Natural killer cell treated with Interleukin-12 subunit alpha and Interleukin-12 subunit beta and Interleukin-15 and Interleukin-18, amount 100 ng/mL, for 72 hours (primary cell): Measurements from ENCODE around the gene ALLC. TPM values are rescaled to one million over a fixed set of nuclear protein-coding genes. Genes with fewer than 3 reads are reported as not detected.
A peak's percentile ranks its signal among the peaks of the same experiment; 100 is the strongest.
"Not testable (repeated sequence)": the region's sequence is repeated elsewhere in the genome, so short reads cannot be mapped to it uniquely, and the experiment has no call there.

Experiments used
- ATAC-seq, 2 donors: fragments of 150-1000 bp; cut with Tn5 transposase in 1 of 2; sonication (Bioruptor Pico), chemical (Tn5 transposase) in 1 of 2; 2 replicates each; pipeline ENCODE4 v1.10.0; 2021
- DNase-seq: peaks from one replicate; pipeline ENCODE4 v3.0.0; 2022; ENCODE audit warnings: low spot score
- H3K27ac Mint-ChIP-seq, 2 donors: 1 replicate in 1 of 2; 2 replicates in 1 of 2; pipeline ENCODE4 v1.8.0; 2022; ENCODE audit warnings: mixed read lengths in 2 of 2, mild to moderate bottlenecking in 1 of 2, moderate library complexity in 1 of 2
- H3K27me3 Mint-ChIP-seq, 2 donors: 1 replicate in 1 of 2; 2 replicates in 1 of 2; pipeline ENCODE4 v1.8.0; 2022; ENCODE audit warnings: mixed read lengths in 2 of 2
- H3K36me3 Mint-ChIP-seq: one replicate; pipeline ENCODE4 v1.8.0; 2022; ENCODE audit warnings: mixed read lengths
- H3K4me1 Mint-ChIP-seq, 2 donors: 1 replicate in 1 of 2; 2 replicates in 1 of 2; pipeline ENCODE4 v1.8.0; 2022; ENCODE audit warnings: low read depth in 2 of 2, mixed read lengths in 2 of 2, mild to moderate bottlenecking in 1 of 2
- H3K4me3 Mint-ChIP-seq: one replicate; pipeline ENCODE4 v1.8.0; 2022; ENCODE audit warnings: mixed read lengths
- H3K9me3 Mint-ChIP-seq: 2 replicates; pipeline ENCODE4 v1.8.0; 2022; ENCODE audit warnings: mixed read lengths
- total RNA-seq, 2 donors: library from RNA; stranded (reverse); gene quantifications; one replicate each; pipeline ENCODE4 v1.2.3, GENCODE V29; 2022

The ALLC gene
- total RNA-seq, 2 donors from 2014 or later: not detected

GRCh38 chr2:3631161-3631850 lies 26.7 kb upstream of the ALLC start:
- Mint-ChIP-seq H3K27ac (no peak overlapping the region), H3K36me3 (no peaks in the 10 kb centered on the region), H3K4me3 (no peak overlapping the region), H3K9me3 (no peaks in the 10 kb centered on the region), H3K4me1 (no peaks in the 10 kb centered on the region), H3K27me3 (peaks cover 0 to 7% of the 10 kb centered on the region in 2 donors)
- peak in 1 of 2 donors; percentile 18 for ATAC-seq
- peak; percentile 26 for DNase-seq

GRCh38 chr2:3631851-3632659 lies 25.9 kb upstream of the ALLC start:
- ATAC-seq: no peak
- DNase-seq: peak; percentile 39
- H3K36me3 Mint-ChIP-seq: no peaks in the 10 kb centered on the region
- no peaks in the 10 kb centered on the region for H3K4me1 Mint-ChIP-seq
- no peak overlapping the region for H3K27ac Mint-ChIP-seq
- H3K9me3 Mint-ChIP-seq: no peaks in the 10 kb centered on the region
- no peak overlapping the region for H3K4me3 Mint-ChIP-seq
- peaks cover 0 to 7% of the 10 kb centered on the region in 2 donors for H3K27me3 Mint-ChIP-seq

GRCh38 chr2:3633089-3633981 lies 24.7 kb upstream of the ALLC start:
- ATAC-seq (no peak), DNase-seq (peak; percentile 16)
- no peaks in the 10 kb centered on the region for H3K4me1 Mint-ChIP-seq
- no peak overlapping the region for H3K27ac Mint-ChIP-seq
- H3K27me3 Mint-ChIP-seq: no peaks in the 10 kb centered on the region
- H3K4me3 Mint-ChIP-seq: no peak overlapping the region
- H3K9me3 Mint-ChIP-seq: no peaks in the 10 kb centered on the region
- no peaks in the 10 kb centered on the region for H3K36me3 Mint-ChIP-seq

- Mint-ChIP-seq H3K9me3 (no peaks in the 10 kb centered on the region), H3K27ac (no peak overlapping the region), H3K4me3 (no peak overlapping the region), H3K27me3 (no peaks in the 10 kb centered on the region), H3K4me1 (no peaks in the 10 kb centered on the region), H3K36me3 (no peaks in the 10 kb centered on the region)
- ATAC-seq: no peak
- DNase-seq: no peak
These were observed 23.9 kb upstream of the ALLC start for GRCh38 chr2:3633982-3634595.

GRCh38 chr2:3634596-3635121 lies 23.3 kb upstream of the ALLC start:
- Mint-ChIP-seq H3K4me3 (no peak overlapping the region), H3K36me3 (no peaks in the 10 kb centered on the region), H3K27ac (no peak overlapping the region), H3K4me1 (no peaks in the 10 kb centered on the region), H3K9me3 (no peaks in the 10 kb centered on the region), H3K27me3 (no peaks in the 10 kb centered on the region)
- DNase-seq: peak; percentile 38
- no peak for ATAC-seq

- Mint-ChIP-seq H3K36me3 (no peaks in the 10 kb centered on the region), H3K4me1 (no peaks in the 10 kb centered on the region), H3K9me3 (no peaks in the 10 kb centered on the region), H3K4me3 (no peak overlapping the region), H3K27me3 (no peaks in the 10 kb centered on the region), H3K27ac (no peak overlapping the region)
- ATAC-seq: no peak
- DNase-seq: no peak
These were observed 22.6 kb upstream of the ALLC start for GRCh38 chr2:3635171-3635974.

- H3K27me3 Mint-ChIP-seq, H3K27ac Mint-ChIP-seq, H3K4me1 Mint-ChIP-seq, H3K4me3 Mint-ChIP-seq, H3K36me3 Mint-ChIP-seq, DNase-seq, ATAC-seq, H3K9me3 Mint-ChIP-seq: not testable (repeated sequence)
These were observed 22.0 kb upstream of the ALLC start for GRCh38 chr2:3635975-3636327.

GRCh38 chr2:3636586-3637310 lies 21.3 kb upstream of the ALLC start:
- ATAC-seq (no peak), DNase-seq (peak; percentile 55)
- Mint-ChIP-seq H3K27me3 (no peaks in the 10 kb centered on the region), H3K4me1 (no peaks in the 10 kb centered on the region), H3K9me3 (no peaks in the 10 kb centered on the region), H3K27ac (no peak overlapping the region), H3K36me3 (no peaks in the 10 kb centered on the region), H3K4me3 (no peak overlapping the region)

GRCh38 chr2:3637311-3637675 lies 20.7 kb upstream of the ALLC start:
- DNase-seq (no peak), ATAC-seq (no peak)
- no peaks in the 10 kb centered on the region for H3K36me3 Mint-ChIP-seq
- H3K4me1 Mint-ChIP-seq: no peaks in the 10 kb centered on the region
- H3K4me3 Mint-ChIP-seq: no peak overlapping the region
- no peaks in the 10 kb centered on the region for H3K9me3 Mint-ChIP-seq
- no peaks in the 10 kb centered on the region for H3K27me3 Mint-ChIP-seq
- no peak overlapping the region for H3K27ac Mint-ChIP-seq

- Mint-ChIP-seq H3K4me3 (no peak overlapping the region), H3K36me3 (no peaks in the 10 kb centered on the region), H3K9me3 (no peaks in the 10 kb centered on the region), H3K27me3 (no peaks in the 10 kb centered on the region), H3K27ac (no peak overlapping the region), H3K4me1 (no peaks in the 10 kb centered on the region)
- ATAC-seq (peak; percentile 13 to 37), DNase-seq (no peak)
These were observed 20.1 kb upstream of the ALLC start for GRCh38 chr2:3637692-3638455.

- H3K9me3 Mint-ChIP-seq: no peaks in the 10 kb centered on the region
- no peak for DNase-seq
- H3K4me1 Mint-ChIP-seq: no peaks in the 10 kb centered on the region
- peak in 1 of 2 donors; percentile 2 for ATAC-seq
- H3K27ac Mint-ChIP-seq: no peak overlapping the region
- no peak overlapping the region for H3K4me3 Mint-ChIP-seq
- H3K36me3 Mint-ChIP-seq: no peaks in the 10 kb centered on the region
- H3K27me3 Mint-ChIP-seq: no peaks in the 10 kb centered on the region
These were observed 19.6 kb upstream of the ALLC start for GRCh38 chr2:3638456-3638810.
